GM21381 (cell line): ENCODE measurements around the gene AKAP13.
A peak's percentile ranks its signal among the peaks of the same experiment; 100 is the strongest.

Experiments used
- ATAC-seq: cut with Tn5 transposase; IDR thresholded peaks from one replicate; pipeline ENCODE4 v1.9.1; 2021; ENCODE audit warnings: mild to moderate bottlenecking, moderate library complexity; ENCODE audit not compliant: unreplicated experiment

The AKAP13 gene

GRCh38 chr15:85618228-85618505, 237.8 kb downstream of the AKAP13 start:
- no peak for ATAC-seq

DNA sequence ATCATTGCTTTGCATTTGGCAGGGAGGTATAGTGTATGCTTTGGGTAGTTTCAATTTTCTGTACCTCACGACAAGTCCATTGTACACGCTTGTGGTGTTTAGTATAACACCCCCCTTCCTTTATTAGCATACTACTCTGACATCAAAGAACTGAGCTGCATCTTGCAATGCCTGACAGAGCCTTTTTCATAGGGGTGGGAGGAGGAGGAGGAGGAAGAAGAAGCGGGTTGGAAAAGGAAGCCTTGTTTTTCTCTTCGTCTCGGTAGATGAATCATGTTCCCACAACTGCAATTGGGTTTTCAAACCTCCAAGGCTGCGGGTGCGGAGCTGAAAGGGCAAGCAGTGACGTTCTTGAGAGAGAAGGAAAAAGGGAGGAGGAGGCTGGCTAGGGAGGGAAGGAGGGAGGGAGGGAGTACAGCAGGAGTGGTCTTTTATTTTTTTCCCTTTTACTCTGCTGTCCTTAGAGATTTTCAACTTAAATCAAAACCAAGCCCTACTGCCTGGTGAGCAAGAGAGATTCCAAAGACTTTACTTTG, 238.6 kb downstream of the AKAP13 start:
- ATAC-seq: peak; percentile 56

DNA sequence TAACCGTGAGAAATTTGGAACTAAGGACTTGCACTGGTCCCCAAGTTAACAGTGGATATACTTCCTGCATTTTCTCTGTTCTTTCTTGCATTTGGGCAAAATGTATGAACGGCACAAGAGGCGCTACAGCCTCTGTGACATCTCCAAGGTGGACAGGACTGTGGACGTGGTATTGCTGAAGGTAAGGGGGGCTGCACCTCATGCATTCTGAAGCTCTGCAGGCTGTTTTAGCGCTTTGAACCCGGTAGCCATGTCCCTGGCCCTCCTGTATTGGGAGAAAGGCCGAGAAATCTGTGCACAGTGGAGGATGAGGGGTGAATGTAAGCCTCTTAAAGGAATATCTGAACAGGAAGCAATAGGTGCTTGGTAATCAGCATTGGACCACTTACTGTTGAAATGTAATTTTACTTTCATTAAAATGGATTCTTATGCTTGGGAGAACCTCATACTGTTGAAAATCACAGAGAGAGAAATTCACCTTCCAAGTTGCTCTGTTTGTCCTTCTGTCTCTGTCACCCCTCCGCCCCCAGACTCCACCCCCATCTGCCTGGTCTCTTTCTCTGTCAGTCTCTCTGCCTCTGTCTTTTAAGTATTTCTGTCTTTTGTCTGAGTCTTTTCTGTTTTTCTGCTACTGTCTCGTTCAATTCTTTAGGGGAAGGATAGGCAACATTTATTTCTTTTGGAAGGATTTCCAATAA, 239.7 kb downstream of the AKAP13 start:
- ATAC-seq: no peak

DNA sequence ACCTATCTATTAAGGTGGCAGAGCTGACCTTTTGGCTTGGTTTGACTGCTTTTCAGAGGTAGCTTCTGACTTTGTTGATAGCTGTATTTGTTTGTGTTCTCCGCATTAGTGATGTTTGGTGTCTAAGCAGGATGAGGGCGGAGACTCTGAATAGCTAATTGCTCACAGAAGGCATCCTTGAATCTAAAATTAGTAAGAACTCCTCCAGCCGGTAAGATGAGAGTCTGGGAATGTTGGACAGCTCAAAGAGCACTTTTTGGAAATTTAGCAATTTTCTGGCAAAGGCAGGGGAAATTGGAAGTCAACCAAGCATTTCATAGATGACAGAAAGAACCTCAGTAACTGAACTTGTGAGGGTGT, 240.3 kb downstream of the AKAP13 start:
- no peak for ATAC-seq

DNA sequence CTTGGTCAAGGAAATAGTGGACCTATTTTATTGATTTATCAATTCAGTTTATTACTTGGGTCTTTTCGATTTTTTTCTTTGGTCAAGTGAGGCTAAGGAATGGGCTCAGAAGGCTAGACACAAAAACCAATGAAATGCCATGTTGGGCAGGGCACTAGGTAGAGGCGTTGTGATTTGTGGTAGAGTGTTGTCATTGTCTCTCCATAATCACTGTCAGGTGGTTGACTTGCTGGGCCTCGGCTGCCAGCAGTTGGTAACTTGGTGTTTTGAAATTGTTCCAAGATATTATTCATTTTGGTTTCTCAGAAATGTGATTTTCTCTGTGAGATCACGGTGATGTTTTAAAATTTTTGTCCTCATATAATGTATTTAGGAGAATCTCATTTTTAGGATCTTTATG, 240.7 kb downstream of the AKAP13 start:
- ATAC-seq: no peak

- no peak for ATAC-seq
Observed at GRCh38 chr15:85622221-85622831, 241.9 kb downstream of the AKAP13 start.

DNA sequence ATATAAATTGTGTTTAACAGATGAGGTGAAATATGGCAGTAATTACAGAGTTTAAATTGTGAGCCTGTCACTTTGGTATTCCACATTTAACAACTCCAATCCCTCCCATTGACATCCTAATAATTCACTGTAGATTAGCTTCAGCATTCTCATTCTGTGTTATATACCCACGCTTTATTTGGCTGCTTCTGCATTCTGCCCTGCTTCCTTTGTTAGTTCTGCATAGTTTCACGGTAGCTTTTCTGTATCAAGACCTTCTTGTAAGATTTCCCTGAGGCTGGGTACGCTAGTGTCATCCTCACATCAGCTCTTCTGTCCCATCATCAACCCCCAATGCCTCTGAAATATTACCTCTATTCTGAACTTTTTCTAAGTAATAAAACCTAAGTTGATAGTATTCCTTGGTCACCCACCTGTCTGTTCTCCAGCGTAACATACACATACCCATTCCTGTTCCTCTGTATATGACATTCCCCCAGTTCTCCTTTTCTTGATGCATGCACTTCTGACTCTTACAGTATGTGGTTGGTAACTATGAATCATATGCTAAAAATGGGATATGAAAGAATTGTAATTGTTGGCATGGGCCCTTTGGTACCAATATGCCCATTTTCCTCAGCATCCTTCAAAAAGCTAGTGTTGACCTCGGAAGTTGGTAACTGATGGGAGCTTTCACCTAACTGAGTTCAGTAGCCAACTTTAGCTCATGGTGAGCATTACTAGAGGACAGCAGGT, 243.1 kb downstream of the AKAP13 start:
- ATAC-seq: no peak

GRCh38 chr15:85624291-85624801, 243.9 kb downstream of the AKAP13 start:
- no peak for ATAC-seq

DNA sequence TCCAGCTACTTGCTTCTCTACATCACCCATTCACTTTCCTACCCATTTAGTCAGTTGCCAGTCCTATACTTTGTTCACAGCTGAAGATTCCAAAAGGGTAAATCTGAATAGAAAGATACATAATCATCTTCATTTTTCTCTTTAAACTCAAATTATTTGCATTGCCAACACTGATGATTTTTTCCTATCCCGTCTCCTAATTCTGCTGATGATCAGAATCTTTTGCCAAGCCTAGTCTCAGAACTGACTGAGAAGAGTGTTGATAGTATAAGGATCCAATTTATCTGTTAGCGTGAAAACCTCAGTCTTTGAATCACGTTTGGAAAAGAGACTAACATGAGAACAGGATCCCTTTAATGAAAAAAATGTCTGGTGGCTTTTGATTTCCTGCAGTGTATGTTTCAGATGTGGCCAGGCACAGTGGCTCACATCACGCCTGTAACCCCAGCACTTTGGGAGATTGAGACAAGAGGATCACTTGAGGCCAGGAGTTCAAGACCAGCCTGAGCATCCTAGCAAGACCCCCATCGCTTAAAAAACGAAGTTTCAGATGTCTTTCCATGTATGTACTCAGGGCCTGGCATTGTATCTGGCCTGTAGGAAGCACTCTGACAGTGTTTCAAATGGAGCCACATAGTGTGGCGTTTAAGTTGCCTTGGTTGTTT, 244.9 kb downstream of the AKAP13 start:
- no peak for ATAC-seq

DNA sequence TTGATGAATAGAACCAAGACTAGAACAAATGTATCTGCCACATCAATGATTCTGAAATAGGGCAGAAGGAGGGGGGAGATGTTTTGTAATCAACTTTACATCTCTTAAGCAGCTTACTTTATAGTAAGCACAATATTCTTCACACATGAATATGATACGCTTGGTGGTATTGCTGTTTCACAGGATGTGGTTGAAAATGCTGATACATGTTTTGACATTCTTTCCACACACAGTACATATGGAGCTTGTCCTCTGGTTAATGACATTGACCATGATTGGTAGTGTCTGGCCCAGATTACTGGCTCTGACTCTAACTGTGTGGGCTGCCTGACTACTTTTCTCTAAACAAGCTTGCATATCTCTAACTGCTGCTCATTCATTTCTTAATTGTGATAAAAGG, 245.5 kb downstream of the AKAP13 start:
- peak; percentile 82 for ATAC-seq

DNA sequence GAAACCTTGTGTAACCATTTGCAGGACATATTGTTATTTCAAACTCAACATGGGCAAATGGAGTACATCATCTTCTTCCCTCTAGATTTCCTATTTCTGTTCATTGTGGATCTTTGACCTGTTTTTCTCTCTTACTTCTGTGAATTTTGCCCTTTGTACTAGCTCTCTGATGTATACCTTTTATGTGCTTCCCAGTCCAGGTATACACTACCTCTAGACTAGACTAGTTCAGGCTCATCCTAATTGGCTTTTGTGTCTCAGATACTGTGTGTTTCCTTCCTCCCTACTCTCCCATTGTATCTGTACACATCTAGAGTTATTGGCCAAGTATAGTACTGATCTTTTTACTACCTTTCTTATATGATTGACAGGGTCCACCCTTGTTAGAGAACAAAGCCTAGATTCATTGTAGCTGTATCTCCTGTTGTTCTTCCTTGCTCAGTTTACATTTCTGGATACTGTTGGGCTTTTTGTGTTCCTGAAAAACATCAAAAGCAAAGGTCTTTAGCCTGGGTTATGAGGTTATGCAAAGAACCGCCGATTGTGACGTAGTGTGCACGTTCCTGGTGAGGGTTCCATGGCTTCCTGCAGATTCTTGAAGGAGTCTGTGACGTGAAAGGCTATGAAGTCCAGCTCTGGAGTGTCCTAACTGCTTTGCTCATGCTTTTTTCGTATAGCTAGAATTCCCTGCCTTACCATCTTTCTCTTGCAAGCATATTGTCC, 247.0 kb downstream of the AKAP13 start:
- ATAC-seq: no peak

- no peak for ATAC-seq
Observed at GRCh38 chr15:85630311-85630710, 249.9 kb downstream of the AKAP13 start.

GRCh38 chr15:85631018-85631417, 250.6 kb downstream of the AKAP13 start:
- no peak for ATAC-seq

DNA sequence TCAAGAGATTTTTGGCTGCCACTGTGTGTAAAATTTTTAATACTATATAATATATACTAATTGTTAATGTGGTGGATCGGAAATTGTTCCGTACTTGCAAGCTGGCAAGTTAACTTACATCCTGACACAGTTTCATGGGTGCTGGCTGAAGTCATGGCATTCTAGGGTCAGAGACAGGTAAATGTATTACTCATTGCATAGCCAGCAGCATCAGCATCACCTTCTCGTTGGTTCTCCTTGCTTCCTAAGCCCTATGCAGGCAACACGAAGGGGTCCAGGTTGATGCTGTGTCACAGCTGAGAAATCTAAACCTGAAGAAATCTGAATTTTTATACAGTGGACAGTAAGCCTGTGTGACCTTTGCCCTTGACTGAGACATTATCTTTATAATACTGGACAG, 251.6 kb downstream of the AKAP13 start:
- no peak for ATAC-seq

DNA sequence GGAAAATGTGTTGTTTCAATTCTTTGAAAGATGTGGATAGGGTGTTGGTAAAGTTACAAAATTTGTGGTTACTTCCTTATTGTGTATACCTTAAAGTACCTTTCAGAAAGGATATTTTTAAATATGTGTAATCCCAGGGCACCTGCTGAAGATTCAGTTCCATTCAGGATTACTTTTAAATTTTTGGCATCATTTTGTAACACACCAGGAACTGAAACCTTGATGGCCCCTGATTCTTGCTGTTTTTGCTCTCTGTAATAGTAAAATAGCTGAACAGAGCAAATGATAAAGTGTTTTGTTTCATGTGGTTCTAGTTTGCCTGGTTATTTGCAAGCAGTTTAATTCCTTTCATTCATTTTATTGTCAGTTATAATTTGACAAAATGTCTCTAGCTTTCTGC, 253.5 kb downstream of the AKAP13 start:
- no peak for ATAC-seq

DNA sequence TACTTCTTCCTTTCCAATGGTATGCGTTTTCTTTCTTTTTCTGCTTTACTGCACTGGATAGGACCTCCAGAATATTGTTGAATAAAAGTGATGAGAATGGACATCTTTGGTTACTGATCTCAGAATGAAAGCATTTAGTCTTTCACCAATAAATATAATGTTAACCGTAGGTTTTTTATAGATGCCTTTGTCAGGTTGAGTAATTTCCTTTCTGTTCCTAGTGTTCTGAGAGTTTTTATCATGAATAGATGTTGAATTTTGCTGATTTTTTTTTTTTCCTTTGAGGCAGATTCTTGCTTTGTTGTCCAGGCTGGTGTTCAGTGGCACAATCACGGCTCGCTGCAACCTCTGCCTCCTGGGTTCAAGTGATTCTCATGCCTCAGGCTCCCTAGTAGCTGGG, 255.9 kb downstream of the AKAP13 start:
- ATAC-seq: no peak

DNA sequence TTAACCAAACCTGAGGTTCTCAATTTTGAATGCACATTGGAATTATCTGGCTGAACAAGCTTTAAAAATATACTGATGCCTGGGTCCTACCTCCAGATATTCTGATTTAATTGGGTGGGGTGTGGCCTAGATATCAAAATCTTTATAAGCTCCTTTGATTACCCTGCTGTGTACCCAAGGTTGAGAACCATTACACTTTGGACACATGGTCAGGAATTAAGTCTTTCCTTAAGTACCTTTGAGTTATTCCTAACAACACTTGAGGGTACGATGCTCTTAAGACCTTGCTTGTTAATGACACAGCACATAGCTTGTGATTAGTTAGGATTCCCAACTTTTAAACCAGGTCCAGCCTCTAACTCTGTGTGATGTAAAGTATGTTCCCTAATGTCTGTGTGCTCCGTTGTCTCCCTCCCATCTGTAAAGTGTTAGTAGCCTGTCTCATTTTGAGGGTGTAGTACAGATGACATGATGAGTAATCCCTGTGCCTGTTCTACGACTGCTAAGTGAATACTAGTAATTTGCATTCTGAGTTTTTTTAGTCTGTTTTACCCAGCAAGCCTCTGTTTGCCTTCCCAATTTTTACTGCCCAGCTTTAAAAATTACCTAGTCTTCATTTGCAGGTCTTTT, 259.5 kb downstream of the AKAP13 start:
- no peak for ATAC-seq

DNA sequence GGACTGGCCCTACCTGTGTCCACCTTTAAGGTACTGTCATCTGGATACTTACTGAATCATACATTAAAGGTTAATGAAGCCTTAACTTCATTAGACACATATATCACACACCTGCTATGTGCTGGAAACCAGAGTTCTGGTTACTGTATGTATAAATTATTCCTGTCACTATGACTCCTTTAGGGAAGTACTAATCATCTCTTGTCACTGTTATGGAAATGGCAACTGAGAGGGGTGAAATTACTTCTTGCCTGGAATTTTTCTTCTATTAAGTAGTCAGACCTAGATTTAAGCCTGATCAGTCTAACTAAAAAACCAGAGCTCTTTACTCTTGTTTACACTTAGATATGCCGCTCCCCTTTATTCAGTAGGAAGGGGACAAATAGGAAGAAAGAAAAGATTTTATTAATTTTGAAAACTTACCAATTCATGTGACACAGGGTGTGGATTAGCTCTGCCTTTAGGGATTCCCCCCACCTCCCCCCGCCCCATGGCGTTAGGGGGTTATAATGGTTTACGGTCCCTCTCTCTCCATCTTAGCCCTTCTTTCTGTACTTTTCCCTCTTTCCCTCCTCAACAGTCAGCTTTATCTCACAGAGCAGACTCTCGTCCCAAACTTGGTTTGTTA, 261.8 kb downstream of the AKAP13 start:
- ATAC-seq: no peak

- ATAC-seq: no peak
Observed at GRCh38 chr15:85642693-85643066, 262.3 kb downstream of the AKAP13 start.

DNA sequence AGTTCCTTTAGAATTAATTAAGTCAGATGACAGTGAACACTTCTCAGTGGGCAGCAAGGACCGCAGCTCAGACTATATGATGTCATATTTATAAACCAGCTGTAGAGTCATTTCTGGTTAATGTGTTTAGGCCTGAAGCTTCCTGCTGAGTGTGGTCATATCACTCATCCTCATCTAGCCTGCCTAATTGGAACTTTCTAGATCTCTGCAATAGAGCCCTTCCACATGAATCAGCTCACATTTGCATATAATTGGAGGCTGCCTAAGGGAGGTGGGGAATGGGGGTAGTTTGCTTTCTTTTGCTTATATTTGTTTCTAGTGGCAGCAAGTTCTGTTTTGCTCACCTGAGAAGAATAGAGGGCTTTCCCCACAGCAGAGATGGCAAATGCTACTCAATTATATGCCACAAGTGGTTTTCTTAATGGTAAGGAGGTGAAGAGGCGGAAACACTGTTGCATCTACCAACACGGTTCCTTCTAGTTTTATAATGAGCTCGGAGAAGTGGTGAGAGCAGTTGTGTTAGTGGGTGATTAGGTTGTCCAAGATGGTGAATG, 266.2 kb downstream of the AKAP13 start:
- ATAC-seq: peak; percentile 97
